Stimulated activated naive CD4-positive, alpha-beta T cell treated with Interleukin-2 at 50 U/mL for 16 hours (primary cell): ENCODE data around the gene KRTAP17-1.

ENCODE experiments used
- DNase-seq: peaks from one replicate; lab custom pipeline; 2025; lab: John Stamatoyannopoulos, UW

KRTAP17-1 gene

GRCh38 chr17:41332239-41332638 is 16.7 kb upstream of the KRTAP17-1 start:
- no peak for DNase-seq

GRCh38 chr17:41331606-41332005 is 16.1 kb upstream of the KRTAP17-1 start:
- no peak for DNase-seq

GRCh38 chr17:41329279-41329948 is 13.9 kb upstream of the KRTAP17-1 start:
- DNase-seq = no peak

GRCh38 chr17:41328207-41328606 is 12.7 kb upstream of the KRTAP17-1 start:
- no peak for DNase-seq

- DNase-seq = no peak
These were observed 12.1 kb upstream of the KRTAP17-1 start for GRCh38 chr17:41327411-41328120.

- no peak for DNase-seq
These were observed 10.9 kb upstream of the KRTAP17-1 start for GRCh38 chr17:41326173-41327145.

- DNase-seq = no peak
These were observed 10.1 kb upstream of the KRTAP17-1 start for GRCh38 chr17:41325611-41326010.

- DNase-seq = no peak
These were observed 9.6 kb upstream of the KRTAP17-1 start for GRCh38 chr17:41325126-41325525.

GRCh38 chr17:41324180-41325075 is 8.9 kb upstream of the KRTAP17-1 start:
- DNase-seq = no peak

GRCh38 chr17:41322903-41323895 is 7.7 kb upstream of the KRTAP17-1 start:
- DNase-seq = no peak

- DNase-seq = no peak
These were observed 6.8 kb upstream of the KRTAP17-1 start for GRCh38 chr17:41322094-41322902.

GRCh38 chr17:41318231-41318630 is 2.7 kb upstream of the KRTAP17-1 start:
- DNase-seq = no peak

GRCh38 chr17:41315814-41316445 is 420 bp upstream of the KRTAP17-1 start:
- DNase-seq = no peak

GRCh38 chr17:41311111-41311510 is 4.4 kb downstream of the KRTAP17-1 start:
- no peak for DNase-seq

- peak; percentile 32 for DNase-seq
These were observed 6.6 kb downstream of the KRTAP17-1 start, which contains the start of gene KRTAP16-1 for GRCh38 chr17:41308918-41309359. TSS of gene KRTAP16-1 (minus strand) at chr17:41309309. CDS start at chr17:41309253, 56 bp downstream.

- peak; percentile 64 for DNase-seq
These were observed 7.1 kb downstream of the KRTAP17-1 start for GRCh38 chr17:41308251-41308917.

- DNase-seq = no peak
These were observed 7.9 kb downstream of the KRTAP17-1 start for GRCh38 chr17:41307647-41308046.

- DNase-seq = no peak
These were observed 11.4 kb downstream of the KRTAP17-1 start for GRCh38 chr17:41304091-41304490.
